Epithelial cell of prostate (primary cell): Measurements from ENCODE around the gene UBL5.
"Not testable (repeated sequence)": the region's sequence is repeated elsewhere in the genome, so short reads cannot be mapped to it uniquely, and the experiment has no call there.

Experiments
- DNase-seq: peaks from one replicate; pipeline ENCODE4 v3.0.0-alpha.2; 2011; ENCODE audit warnings: low read depth, low spot score
- H3K27ac ChIP-seq: fragments of 450-650 bp; 2 replicates; pipeline ENCODE4 v1.5.1; 2017; ENCODE audit warnings: mild to moderate bottlenecking

UBL5 gene

GRCh38 chr19:9808855-9809824, 18.6 kb upstream of the UBL5 start:
- no peak for DNase-seq
- no peak overlapping the region for H3K27ac ChIP-seq

GRCh38 chr19:9811139-9811538, 16.6 kb upstream of the UBL5 start:
- H3K27ac ChIP-seq, result no peak overlapping the region
- DNase-seq, result no peak

- DNase-seq, result no peak
Observed at GRCh38 chr19:9818175-9818733, 9.5 kb upstream of the UBL5 start.

GRCh38 chr19:9818734-9819595, 8.8 kb upstream of the UBL5 start, which contains the start of gene FBXL12:
Gene FBXL12 (minus strand): TSS chr19:9819079. CDS start chr19:9818813, 266 bp downstream.
- DNase-seq, result peak; percentile 93
- H3K27ac ChIP-seq, result peak within 1 kb of the TSS; percentile 89

More at GRCh38 chr19:9818175-9818733, 9.5 kb upstream of the UBL5 start:
- H3K27ac ChIP-seq, result peak overlapping the region; percentile 89

- H3K27ac ChIP-seq, result peak overlapping the region; percentile 89
- no peak for DNase-seq
Observed at GRCh38 chr19:9819596-9819909, 8.2 kb upstream of the UBL5 start.

DNA sequence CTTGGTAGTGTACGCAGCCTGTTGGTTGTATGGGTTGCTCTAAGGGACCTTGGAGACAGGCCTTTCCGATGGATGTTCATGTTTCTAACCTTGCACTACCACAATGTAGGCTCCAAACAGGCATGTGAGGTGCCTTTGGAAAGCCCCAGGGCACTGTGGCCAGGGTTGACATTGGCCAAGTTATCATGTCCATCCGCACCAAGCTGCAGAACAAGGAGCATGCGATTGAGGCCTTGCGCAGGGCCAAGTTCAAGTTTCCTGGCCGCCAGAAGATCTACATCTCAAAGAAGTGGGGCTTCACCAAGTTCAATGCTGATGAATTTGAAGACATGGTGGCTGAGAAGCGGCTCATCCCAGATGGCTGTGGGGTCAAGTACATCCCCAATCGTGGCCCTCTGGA, 7.7 kb upstream of the UBL5 start:
- peak overlapping the region; percentile 89 for H3K27ac ChIP-seq
- not testable (repeated sequence) for DNase-seq

DNA sequence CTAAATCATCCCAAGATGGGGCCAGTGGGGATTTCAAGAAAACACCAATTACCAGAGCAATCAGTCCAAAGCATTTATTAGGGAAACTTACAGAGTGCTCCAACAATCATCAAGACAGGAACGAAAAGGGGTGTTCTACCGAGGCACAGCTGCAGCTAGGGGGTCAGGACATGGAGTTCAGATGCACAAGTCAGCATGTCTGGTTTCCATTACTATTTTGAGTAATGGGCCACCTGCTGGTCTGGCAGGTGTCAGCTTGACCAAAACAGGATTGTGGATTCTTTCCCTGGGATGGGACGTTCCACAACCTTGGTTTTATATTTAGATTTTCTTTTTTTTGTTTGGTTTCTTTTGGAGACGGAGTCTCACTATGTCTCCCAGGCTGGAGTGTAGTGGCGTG, 3.9 kb upstream of the UBL5 start:
- DNase-seq, result no peak
- no peak overlapping the region for H3K27ac ChIP-seq

GRCh38 chr19:9828551-9829063, 889 bp downstream of the UBL5 start:
- no peak for DNase-seq
- peak overlapping the region; percentile 74 for H3K27ac ChIP-seq

- H3K27ac ChIP-seq, result no peak overlapping the region
- DNase-seq, result no peak
Observed at GRCh38 chr19:9834307-9834725, 6.6 kb downstream of the UBL5 start.

- no peak within 1 kb of the TSS for H3K27ac ChIP-seq
- DNase-seq, result peak; percentile 89
Observed at GRCh38 chr19:9834726-9835506, 7.2 kb downstream of the UBL5 start, which contains the start of gene PIN1. Gene PIN1 (plus strand): TSS chr19:9835318. CDS start chr19:9835345, 27 bp downstream.

DNA sequence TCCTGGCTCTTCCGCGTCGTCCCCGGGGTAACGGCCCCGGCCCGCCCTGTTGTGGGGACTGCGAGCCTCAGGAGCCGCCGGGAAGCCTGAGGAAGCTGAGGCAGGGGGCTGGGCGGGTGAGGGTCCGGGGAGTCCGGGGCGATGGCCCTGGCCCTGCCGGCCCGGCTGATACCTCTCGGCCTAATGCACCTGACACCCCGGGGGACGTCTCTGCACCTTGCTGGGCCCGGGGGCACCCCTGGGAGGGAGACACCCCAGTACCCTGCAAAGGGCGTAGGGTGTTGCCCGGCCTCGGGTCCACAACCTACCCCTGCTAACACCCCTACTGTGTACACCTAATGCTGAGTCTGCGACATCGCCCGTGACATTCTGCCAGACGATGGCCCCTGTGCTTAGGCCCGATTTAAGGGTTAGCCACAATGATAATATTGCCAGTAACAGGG, 7.8 kb downstream of the UBL5 start:
- no peak for DNase-seq
- H3K27ac ChIP-seq, result no peak overlapping the region

GRCh38 chr19:9836021-9836420, 8.3 kb downstream of the UBL5 start:
- H3K27ac ChIP-seq, result no peak overlapping the region
- no peak for DNase-seq

GRCh38 chr19:9838324-9838723, 10.6 kb downstream of the UBL5 start:
- DNase-seq, result no peak
- no peak overlapping the region for H3K27ac ChIP-seq

DNA sequence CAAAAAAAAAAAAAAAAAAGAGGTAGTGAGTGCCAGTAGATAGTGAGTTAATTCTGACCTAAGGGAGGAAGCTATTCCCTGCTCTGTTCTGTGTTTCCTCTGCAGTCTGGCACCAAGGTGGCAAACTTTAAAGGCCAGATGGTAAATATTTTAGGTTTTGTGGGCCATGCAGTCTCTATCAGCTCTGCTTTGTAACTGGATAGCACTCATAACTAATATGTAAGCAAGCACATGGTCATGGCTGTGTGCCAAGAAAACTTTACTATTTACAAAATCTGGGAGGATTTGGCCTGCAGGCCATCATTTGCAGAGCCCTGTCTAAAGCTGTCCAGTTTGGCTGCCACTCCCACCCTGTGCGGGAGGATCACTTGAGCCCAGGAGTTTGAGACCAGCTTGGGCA, 11.7 kb downstream of the UBL5 start:
- DNase-seq, result no peak
- H3K27ac ChIP-seq, result no peak overlapping the region

DNA sequence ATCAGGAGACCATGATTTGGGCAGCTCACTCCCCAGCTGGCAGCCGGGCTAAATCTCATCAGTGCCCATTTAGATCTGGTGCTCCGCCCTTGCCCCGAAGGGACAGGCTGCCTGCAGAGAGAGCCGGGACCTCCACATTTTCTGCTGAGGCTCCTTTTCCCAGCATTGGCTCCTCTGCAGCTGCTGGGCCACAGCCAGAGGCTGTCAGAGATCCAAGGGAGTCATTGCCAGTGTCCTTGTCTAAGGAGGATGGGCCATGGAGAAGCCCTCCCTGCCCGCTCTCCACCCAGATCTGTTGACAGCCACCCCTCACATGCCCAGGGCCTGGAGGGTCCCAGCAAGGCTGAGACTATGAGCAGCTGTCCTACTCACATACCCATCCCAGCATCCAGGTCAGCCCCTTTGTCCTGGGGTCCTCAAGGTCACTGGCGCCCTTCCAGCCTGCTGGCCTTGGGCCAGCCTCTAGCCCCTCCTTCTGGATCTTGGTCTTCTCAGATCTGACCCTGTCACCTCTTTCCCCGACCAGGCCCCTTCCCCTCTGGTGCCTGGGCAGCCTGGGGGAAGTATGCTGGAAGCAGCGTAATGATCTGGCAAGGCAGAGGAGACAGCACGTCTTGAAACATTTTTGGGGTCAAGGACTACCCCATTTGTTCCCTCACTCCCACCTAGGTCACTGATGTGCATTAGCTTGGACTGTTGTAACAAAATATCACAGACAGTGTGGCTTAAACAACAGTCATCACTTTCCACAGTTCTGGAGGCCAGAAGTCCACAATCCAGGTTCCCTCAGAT, 15.3 kb downstream of the UBL5 start:
- H3K27ac ChIP-seq, result no peak overlapping the region
- DNase-seq, result no peak

- not testable (repeated sequence) for H3K27ac ChIP-seq, DNase-seq
Observed at GRCh38 chr19:9843626-9844273, 16.0 kb downstream of the UBL5 start.

DNA sequence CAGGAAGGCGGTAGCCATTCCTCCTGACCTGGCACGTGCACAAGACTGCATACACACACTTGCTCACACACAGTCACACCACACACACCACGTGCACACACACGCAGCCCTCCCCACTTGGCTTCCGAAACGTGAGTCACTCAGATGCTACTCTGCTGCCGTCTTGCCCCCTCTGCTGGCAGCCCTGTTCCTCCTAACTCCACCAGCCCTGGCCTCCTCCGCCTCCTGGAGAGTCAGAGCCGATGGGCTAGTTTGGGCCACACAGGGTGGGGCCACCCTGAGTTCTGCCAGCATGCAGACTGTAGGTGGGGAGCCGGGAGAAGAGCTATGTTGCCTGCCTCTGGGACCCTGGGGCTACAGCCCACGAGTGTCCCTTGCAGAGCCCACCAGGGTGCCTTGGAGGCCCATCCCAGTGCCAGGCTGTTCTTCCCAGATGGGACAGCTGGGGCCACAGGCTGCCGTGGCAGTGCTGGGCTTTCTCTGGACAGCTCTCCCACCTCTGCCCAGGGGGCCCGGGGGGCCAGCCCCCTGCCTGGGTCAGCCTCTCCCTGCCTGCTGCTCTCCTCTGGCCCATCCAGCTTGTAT, 19.5 kb downstream of the UBL5 start:
- H3K27ac ChIP-seq, result no peak overlapping the region
- DNase-seq, result peak; percentile 80

DNA sequence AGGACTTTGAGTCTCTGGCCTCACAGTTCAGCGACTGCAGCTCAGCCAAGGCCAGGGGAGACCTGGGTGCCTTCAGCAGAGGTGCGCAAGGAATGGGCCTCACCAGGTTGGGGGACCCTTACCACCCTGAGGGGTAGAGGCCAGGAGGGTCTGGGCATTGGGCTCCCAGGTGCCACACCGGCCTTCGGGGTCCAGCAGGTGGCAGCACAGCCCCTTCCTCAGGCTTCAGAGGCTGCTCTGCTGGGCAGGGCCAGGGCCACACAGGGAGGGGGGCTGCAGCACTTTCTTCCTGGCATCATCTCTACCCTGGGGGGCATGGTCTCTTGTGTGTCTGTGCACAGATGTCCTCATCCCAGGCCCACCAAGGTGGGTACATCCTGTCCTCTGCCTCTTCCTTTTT, 20.3 kb downstream of the UBL5 start:
- no peak overlapping the region for H3K27ac ChIP-seq
- no peak for DNase-seq
